A549 (cell line): Measurements from ENCODE around the gene ATP1A2. TPM values are rescaled to one million over a fixed set of nuclear protein-coding genes. Genes with fewer than 3 reads are reported as not detected.

ENCODE experiments used
- ATAC-seq, 2 experiments: fragments of 200-7000 bp in 1 of 2; fragments of >200 bp in 1 of 2; cut with Nextera tagmentation in 1 of 2; cut with Tn5 transposase in 1 of 2; 3 replicates each; pipeline versions ENCODE4 v1.8.0 to v1.9.1; 2018 to 2020; ENCODE audit warnings: mild to moderate bottlenecking in 1 of 2, moderate library complexity in 1 of 2
- CTCF ChIA-PET: fragments of 300-600 bp; sonication (Branson Sonifier 250); formaldehyde crosslinking; extraction: SDS; loops from one replicate; lab custom pipeline; 2021; ENCODE audit warnings: antibody characterized with exemption, inconsistent platforms; lab: Yijun Ruan, JAX
- POLR2A ChIA-PET: fragments of 350-600 bp; formaldehyde crosslinking; extraction: SDS; loops from one replicate; lab custom pipeline; 2021; ENCODE audit warnings: antibody characterized with exemption, inconsistent platforms; lab: Yijun Ruan, JAX
- DNase-seq, 2 experiments: peaks; one replicate each; pipeline versions ENCODE4 v3.0.0 to v3.0.0-alpha.2; 2011 to 2016; ENCODE audit warnings: low read depth in 1 of 2, low spot score in 1 of 2
- FAIRE-seq: peaks from 2 replicates; lab custom pipeline; 2011; peaks lifted over from hg19 to GRCh38; lab: Jason Lieb, UNC
- H3K27ac ChIP-seq, 2 experiments: fragments of >200 bp; sonication (Bioruptor Twin); formaldehyde crosslinking; 3 replicates each; pipeline ENCODE4 v1.5.1; 2016 to 2017
- H3K4me1 ChIP-seq: fragments of >200 bp; sonication (Bioruptor Twin); formaldehyde crosslinking; 3 replicates; pipeline ENCODE4 v1.6.1; 2016
- H3K4me2 ChIP-seq: fragments of >200 bp; sonication (Bioruptor Twin); formaldehyde crosslinking; 3 replicates; pipeline ENCODE4 v1.6.1; 2016
- H3K4me3 ChIP-seq: fragments of >200 bp; sonication (Bioruptor Twin); formaldehyde crosslinking; 3 replicates; pipeline ENCODE4 v1.5.1; 2016
- H3K9me3 ChIP-seq: fragments of >200 bp; sonication (Bioruptor Twin); formaldehyde crosslinking; 3 replicates; pipeline ENCODE4 v1.6.1; 2016
- CBX8 ChIP-seq: fragments of 200-600 bp; sonication (generic); IDR thresholded peaks from 2 replicates; pipeline ENCODE4 v1.6.1; 2016
- CHD2 ChIP-seq: fragments of 150-350 bp; IDR thresholded peaks from 2 replicates; pipeline ENCODE4 v1.6.1; 2014; ENCODE audit warnings: low read length; ENCODE audit not compliant: partially characterized antibody
- CHD4 ChIP-seq: fragments of 200-600 bp; sonication (generic); IDR thresholded peaks from 2 replicates; pipeline ENCODE4 v1.6.1; 2016; ENCODE audit warnings: antibody characterized with exemption, mild to moderate bottlenecking, borderline replicate concordance
- EHMT2 ChIP-seq: fragments of 200-600 bp; sonication (generic); IDR thresholded peaks from 2 replicates; pipeline ENCODE4 v1.6.1; 2016; ENCODE audit warnings: antibody characterized with exemption, low read depth, mild to moderate bottlenecking, moderate library complexity
- EP300 ChIP-seq, 2 experiments: fragments of >200 bp; sonication (Bioruptor Twin); formaldehyde crosslinking; IDR thresholded peaks; 2 replicates in 1 of 2; 3 replicates in 1 of 2; pipeline ENCODE4 v1.6.1; 2016 to 2017
- FOSB ChIP-seq: fragments of 250-450 bp; sonication (Bioruptor Pico); IDR thresholded peaks from 2 replicates; pipeline ENCODE4 v1.5.0; 2020; ENCODE audit warnings: mild to moderate bottlenecking, moderate library complexity
- FOSL2 ChIP-seq, 2 experiments: fragments of 450-650 bp in 1 of 2; fragments of >200 bp in 1 of 2; sonication (Bioruptor Twin) in 1 of 2; formaldehyde crosslinking; IDR thresholded peaks; 2 replicates each; pipeline versions ENCODE4 v1.5.0 to v1.6.1; 2016 to 2020; ENCODE audit warnings: mild to moderate bottlenecking in 1 of 2, moderate library complexity in 1 of 2
- FOXS1 ChIP-seq: fragments of 250-450 bp; sonication (Bioruptor Pico); IDR thresholded peaks from 2 replicates; pipeline ENCODE4 v1.5.0; 2020; ENCODE audit warnings: mild to moderate bottlenecking, moderate library complexity
- HDAC2 ChIP-seq: fragments of 200-600 bp; sonication (generic); IDR thresholded peaks from 2 replicates; pipeline ENCODE4 v1.6.1; 2016
- HMGXB4 ChIP-seq: fragments of 250-450 bp; sonication (Bioruptor Pico); IDR thresholded peaks from 2 replicates; pipeline ENCODE4 v1.5.0; 2021; ENCODE audit warnings: mild to moderate bottlenecking, moderate library complexity, borderline replicate concordance
- JUNB ChIP-seq: fragments of >200 bp; sonication (Bioruptor Twin); formaldehyde crosslinking; IDR thresholded peaks from 2 replicates; pipeline ENCODE4 v1.6.1; 2016
- KDM1A ChIP-seq: fragments of 200-600 bp; sonication (generic); IDR thresholded peaks from 2 replicates; pipeline ENCODE4 v1.6.1; 2016; ENCODE audit warnings: low read depth, mild to moderate bottlenecking
- MYC ChIP-seq: IDR thresholded peaks from 2 replicates; pipeline ENCODE4 v1.6.1; 2012; ENCODE audit warnings: mild to moderate bottlenecking, inconsistent platforms, low read length, improper control_type of control experiment, borderline replicate concordance
- NR3C1 ChIP-seq: fragments of >200 bp; sonication (Bioruptor Twin); formaldehyde crosslinking; IDR thresholded peaks from 3 replicates; pipeline ENCODE4 v1.6.1; 2017
- RCOR1 ChIP-seq: fragments of 150-350 bp; IDR thresholded peaks from 2 replicates; pipeline ENCODE4 v1.6.1; 2014; ENCODE audit warnings: antibody characterized with exemption, low read length, low read depth
- RNF2 ChIP-seq: fragments of 200-600 bp; sonication (generic); IDR thresholded peaks from 2 replicates; pipeline ENCODE4 v1.6.1; 2016; ENCODE audit warnings: low read depth, mild to moderate bottlenecking, antibody characterized with exemption, moderate library complexity, borderline replicate concordance
- SMC3 ChIP-seq: fragments of >200 bp; sonication (Bioruptor Twin); formaldehyde crosslinking; IDR thresholded peaks from 3 replicates; pipeline ENCODE4 v1.6.1; 2018; ENCODE audit warnings: inconsistent platforms
- TFCP2L1 ChIP-seq: fragments of 250-450 bp; sonication (Bioruptor Pico); IDR thresholded peaks from 2 replicates; pipeline ENCODE4 v1.5.0; 2021; ENCODE audit warnings: mild to moderate bottlenecking
- USF2 ChIP-seq: fragments of 450-650 bp; IDR thresholded peaks from 2 replicates; pipeline ENCODE4 v1.6.1; 2014; ENCODE audit warnings: antibody characterized with exemption
- ZC3H11A ChIP-seq: fragments of 450-650 bp; IDR thresholded peaks from 2 replicates; pipeline ENCODE4 v1.6.1; 2014; ENCODE audit warnings: antibody characterized with exemption, mild to moderate bottlenecking
- ZFP36 ChIP-seq: fragments of 450-650 bp; IDR thresholded peaks from 2 replicates; pipeline ENCODE4 v1.6.1; 2014; ENCODE audit warnings: borderline replicate concordance; ENCODE audit not compliant: partially characterized antibody
- ZNF302 ChIP-seq: fragments of 250-450 bp; sonication (Bioruptor Pico); IDR thresholded peaks from 2 replicates; pipeline ENCODE4 v1.9.0; 2021; ENCODE audit warnings: inconsistent platforms, mild to moderate bottlenecking, moderate library complexity
- WGBS: methylation state at CpG from one replicate; pipeline ENCODE4 v1.1.6; 2017; ENCODE audit errors: missing lambda C conversion rate; 5-methylcytosine and 5-hydroxymethylcytosine counted together
- polyA plus RNA-seq, 4 experiments: library from polyadenylated mRNA; depleted of rRNA in 3 of 4; stranded (reverse); fragments of >200 nt; fragmentation: RNase III in 1 of 4; extraction: RNeasy Plus Mini Kit Qiagen cat#74134 plus additional on column Dnase treatment in 1 of 4; gene quantifications; 2 replicates in 3 of 4; 3 replicates in 1 of 4; pipeline ENCODE4 v1.2.3, GENCODE V29; 2011 to 2017
- TF ChIP-seq, protein P1 (sequence below): IDR thresholded peaks from 2 replicates; pipeline ENCODE4 v1.6.1; 2012; ENCODE audit warnings: low read depth, borderline replicate concordance

Gene ATP1A2
- polyA plus RNA-seq, 2 of the 4 experiments (the other 2 are of a cell fraction) = 0.09 TPM; not detected in 1

DNA sequence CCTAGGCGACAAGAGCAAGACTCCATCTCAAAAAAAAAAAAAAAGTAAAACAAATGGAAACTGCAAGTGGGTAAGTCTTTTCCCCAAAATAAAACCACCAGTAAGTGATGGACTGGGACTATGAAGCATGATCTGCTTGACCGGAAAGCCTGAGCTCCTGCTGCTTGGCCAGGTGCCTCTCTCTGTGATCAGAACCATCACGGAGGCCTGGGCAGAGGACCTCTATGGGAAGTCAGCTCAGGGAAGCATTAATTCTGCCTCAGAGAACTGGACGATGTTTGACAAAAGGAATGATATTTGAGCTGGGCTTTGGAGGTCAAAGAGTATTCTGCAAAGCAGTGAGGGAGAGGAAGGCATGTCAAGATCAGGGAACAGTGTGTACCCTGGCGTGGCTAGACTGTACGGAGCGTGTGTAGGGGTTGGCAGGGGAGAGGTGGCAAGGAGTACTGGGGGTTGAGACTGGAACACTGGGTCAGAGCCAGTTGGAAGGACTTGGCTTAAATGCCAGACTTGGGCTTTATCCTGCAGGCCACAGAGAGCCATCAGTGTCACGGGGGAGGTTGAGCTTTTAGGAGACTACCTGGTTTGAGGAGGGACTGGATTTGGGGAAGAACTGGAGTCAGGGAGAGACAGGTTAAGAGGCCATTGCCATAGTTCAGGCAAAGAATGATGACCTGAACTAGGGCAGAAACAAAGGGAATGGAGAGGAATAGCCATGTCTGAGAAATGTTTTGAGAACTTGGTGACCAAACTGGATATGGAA, 16.4 kb downstream of the ATP1A2 start:
- DNase-seq (no peak), FAIRE-seq (no peak), ATAC-seq (no peak)
- Histone ChIP-seq H3K27ac (peak overlapping the region in 1 of 2 experiments; percentile 60; a peak in 2 of 6 replicates), H3K9me3 (no peaks in the 10 kb centered on the region), H3K4me1 (peaks cover 33% of the 10 kb centered on the region), H3K4me2 (no peak overlapping the region), H3K4me3 (no peak overlapping the region)
- TF ChIP-seq KDM1A (no peak), ZC3H11A (no peak), FOSB (CRISPR knock-in tag) (no peak), CHD4 (no peak), EHMT2 (no peak)
- ChIA-PET POLR2A (no interaction called here), CTCF (interaction anchor here (0.6 to 23.7 kb wide), 6 partner anchors 10 to 120 kb away, joined by 3 to 222 read pairs (median 3); no protein-coding TSS in a partner anchor)
- 69% methylated on average over 8 of the region's 8 CpGs for WGBS

GRCh38 chr1:160133990-160134770, 18.6 kb downstream of the ATP1A2 start:
- POLR2A ChIA-PET = no interaction called here
- 70% methylated on average over 9 of the region's 9 CpGs for WGBS
- no peaks in the 10 kb centered on the region for H3K9me3 ChIP-seq
- H3K4me3 ChIP-seq = no peak overlapping the region
- peaks cover 15% of the 10 kb centered on the region; the same call in 2 of the 3 replicates for H3K4me1 ChIP-seq
- CTCF ChIA-PET = interaction anchor here (0.5 kb wide), 1 partner anchor 283 kb away, joined by 3 read pairs; no protein-coding TSS in a partner anchor
- FAIRE-seq (no peak), ATAC-seq (no peak), DNase-seq (no peak)
- H3K4me2 ChIP-seq = no peak overlapping the region
- TF ChIP-seq NR3C1 = no peak
- no peak for TF ChIP-seq HMGXB4
- no peak for TF ChIP-seq TFCP2L1 (CRISPR knock-in tag)
- no peak for TF ChIP-seq FOSL2 (IDR thresholded peaks at IDR 0.05)
- TF ChIP-seq FOSL2 (CRISPR knock-in tag; IDR thresholded peaks at IDR 0.05) = no peak
- TF ChIP-seq HDAC2 = no peak
- no peak for TF ChIP-seq EP300 (IDR thresholded peaks at IDR 0.05)
- no peak for TF ChIP-seq USF2
- TF ChIP-seq RNF2 = no peak
- no peak for TF ChIP-seq ZFP36
- no peak for TF ChIP-seq SMC3
- TF ChIP-seq CBX8 = no peak
- TF ChIP-seq, protein P1, sequence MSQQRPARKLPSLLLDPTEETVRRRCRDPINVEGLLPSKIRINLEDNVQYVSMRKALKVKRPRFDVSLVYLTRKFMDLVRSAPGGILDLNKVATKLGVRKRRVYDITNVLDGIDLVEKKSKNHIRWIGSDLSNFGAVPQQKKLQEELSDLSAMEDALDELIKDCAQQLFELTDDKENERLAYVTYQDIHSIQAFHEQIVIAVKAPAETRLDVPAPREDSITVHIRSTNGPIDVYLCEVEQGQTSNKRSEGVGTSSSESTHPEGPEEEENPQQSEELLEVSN = no peak
- TF ChIP-seq JUNB = no peak
- no peak for TF ChIP-seq RCOR1
- TF ChIP-seq FOXS1 (CRISPR knock-in tag) = no peak
- TF ChIP-seq CHD2 = no peak
- TF ChIP-seq CHD4 = no peak
- no peak for TF ChIP-seq ZNF302
- no peak for TF ChIP-seq MYC
- H3K27ac ChIP-seq = no peak overlapping the region
